Left renal cortex interstitium (tissue), 4 donors: ENCODE data around the gene POP4. TPM values are rescaled to one million over a fixed set of nuclear protein-coding genes. Genes with fewer than 3 reads are reported as not detected.

Experiments used
- DNase-seq, 4 donors: peaks; one replicate each; pipeline ENCODE4 v3.0.0-alpha.2; 2013; ENCODE audit warnings: low read depth in 4 of 4, low spot score in 2 of 4, missing footprints in 1 of 4
- polyA plus RNA-seq, 4 donors: library from polyadenylated mRNA; unstranded; fragments of 120-200 nt; gene quantifications; one replicate each; pipeline ENCODE4 v1.2.1, GENCODE V29; 2013; ENCODE audit not compliant: insufficient read length in 4 of 4

POP4 gene
- polyA plus RNA-seq, 4 donors: 64.3 to 74.5 (median 68.3) TPM

GRCh38 chr19:29660835-29661234 is 54.8 kb downstream of the POP4 start:
- no peak for DNase-seq

GRCh38 chr19:29662278-29662603 is 56.2 kb downstream of the POP4 start:
- DNase-seq: no peak

GRCh38 chr19:29662604-29663404 is 56.7 kb downstream of the POP4 start:
- DNase-seq: no peak

- DNase-seq: no peak
These were observed 58.0 kb downstream of the POP4 start for GRCh38 chr19:29663861-29664752.

- no peak for DNase-seq
These were observed 58.7 kb downstream of the POP4 start for GRCh38 chr19:29664753-29665214.

- peak in 1 of 4 donors; percentile 76 for DNase-seq
These were observed 59.2 kb downstream of the POP4 start, which contains the start of gene PLEKHF1 for GRCh38 chr19:29665215-29665825. Gene PLEKHF1, plus strand, starts transcription at chr19:29665461. Its CDS starts 8,379 bp downstream, at chr19:29673840.

GRCh38 chr19:29665826-29666577 is 59.9 kb downstream of the POP4 start:
- DNase-seq: no peak

Other genes starting within 250 kb of the POP4 start
- 1 to 10 TPM in 1 of 4 donors, under 1 TPM in 3; 0.32 to 1.2 (median 0.40) TPM for gene VSTM2B, start 80.3 kb upstream of the POP4 start, polyA plus RNA-seq
- 1 to 10 TPM; 1.1 to 2.7 (median 1.7) TPM for gene PLEKHF1, start 59.2 kb downstream of the POP4 start, polyA plus RNA-seq
- gene C19orf12, start 109.0 kb downstream of the POP4 start, polyA plus RNA-seq: 10 to 100 TPM; 20.8 to 29.1 (median 27.0) TPM
- 10 to 100 TPM in 1 of 4 donors, 1 to 10 TPM in 3; 8.5 to 10.0 (median 9.6) TPM for gene CCNE1, start 205.7 kb downstream of the POP4 start, polyA plus RNA-seq